Activated CD4-positive, alpha-beta T cell treated with anti-CD3 and anti-CD28 coated beads for 4 hours (primary cell): ENCODE measurements around the gene PDE6G.

ENCODE experiments used
- DNase-seq, 2 donors: peaks; one replicate each; pipeline ENCODE4 v3.0.0-alpha.2; 2020

PDE6G gene

DNA sequence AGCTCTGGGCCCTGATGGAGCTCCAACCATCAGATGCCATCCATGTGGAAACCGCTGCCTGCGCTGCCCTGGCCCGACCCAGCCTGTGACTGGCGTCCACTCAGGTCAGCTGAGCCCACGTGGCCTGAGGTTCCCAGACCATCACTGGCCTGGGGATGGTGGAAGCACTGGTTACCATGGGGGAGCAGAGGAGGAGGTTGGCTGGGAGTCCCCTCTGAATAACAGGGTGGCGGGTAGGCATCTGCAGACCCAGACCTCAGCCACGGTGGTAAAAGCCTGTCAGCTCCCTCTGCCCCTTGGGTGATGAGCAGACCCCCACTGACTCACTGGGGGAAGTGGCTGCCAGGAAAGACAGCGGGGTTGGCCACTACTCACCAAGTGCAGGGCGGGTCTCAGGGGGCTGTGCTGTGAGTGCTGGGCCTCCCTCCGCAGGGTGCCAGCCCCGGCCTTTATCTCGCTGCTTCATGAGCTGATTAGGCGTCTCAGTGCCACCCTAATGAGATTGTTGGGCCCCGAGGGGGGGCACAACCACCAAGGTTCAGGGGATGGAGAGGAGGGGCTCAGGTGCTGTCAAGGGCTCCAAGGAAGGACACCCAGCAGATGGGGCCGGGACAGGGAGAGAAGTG lies at the start of gene PDE6G:
TSS of gene PDE6G (minus strand) at position 425 of the 626 bp plus-strand sequence. CDS start 3,237 bp downstream, outside the sequence.
- DNase-seq = no peak

GRCh38 chr17:81705518-81706231 lies 49.3 kb upstream of the PDE6G start:
- no peak for DNase-seq

DNA sequence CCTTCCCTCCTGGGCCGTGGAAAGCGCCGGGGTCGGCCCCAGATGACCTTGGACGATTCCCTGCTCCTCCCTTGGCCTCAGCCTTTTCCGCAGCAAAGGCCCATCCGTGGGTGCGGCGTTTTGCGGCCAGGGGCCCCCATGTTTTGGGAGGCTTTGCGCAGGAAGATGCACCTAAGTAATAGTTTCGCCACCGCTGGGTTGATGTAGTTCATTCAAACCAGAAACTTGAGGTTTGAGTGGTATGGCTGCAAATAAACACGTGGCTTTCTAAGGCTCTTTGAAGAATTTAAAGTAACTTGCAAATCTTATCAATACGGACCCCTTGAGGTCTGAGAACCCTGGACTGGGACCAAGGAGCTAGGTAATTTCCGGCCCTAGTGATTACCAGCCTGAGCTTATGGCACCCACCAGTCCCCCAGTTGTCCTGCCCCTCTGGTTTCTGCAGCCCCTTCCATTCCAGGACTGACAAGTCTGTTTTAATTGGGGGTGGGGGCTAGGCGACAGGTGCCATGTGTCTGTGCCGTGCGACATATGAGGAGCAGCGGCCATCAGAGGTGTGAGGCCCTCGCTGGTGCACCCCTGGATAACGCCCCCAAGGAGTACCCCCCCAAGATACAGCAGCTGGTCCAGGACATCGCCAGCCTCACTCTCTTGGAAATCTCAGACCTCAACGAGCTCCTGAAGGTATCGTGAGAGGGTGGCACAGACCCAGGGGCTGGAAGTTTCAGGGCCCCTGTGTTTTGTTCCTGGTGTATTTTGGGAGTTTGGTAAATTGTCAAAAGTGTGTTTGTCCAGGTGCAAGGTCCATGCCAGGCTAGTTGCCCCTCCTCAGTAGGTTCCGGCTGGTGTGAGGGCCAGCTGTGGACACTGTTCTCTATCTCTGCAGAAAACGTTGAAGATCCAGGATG lies 47.7 kb upstream of the PDE6G start:
- no peak for DNase-seq

GRCh38 chr17:81702934-81703746 lies 46.8 kb upstream of the PDE6G start, which contains the start of gene MRPL12:
MRPL12 (plus strand) TSS chr17:81703367; CDS start chr17:81703502, 135 bp downstream.
- peak; percentile 84 to 85 for DNase-seq

DNA sequence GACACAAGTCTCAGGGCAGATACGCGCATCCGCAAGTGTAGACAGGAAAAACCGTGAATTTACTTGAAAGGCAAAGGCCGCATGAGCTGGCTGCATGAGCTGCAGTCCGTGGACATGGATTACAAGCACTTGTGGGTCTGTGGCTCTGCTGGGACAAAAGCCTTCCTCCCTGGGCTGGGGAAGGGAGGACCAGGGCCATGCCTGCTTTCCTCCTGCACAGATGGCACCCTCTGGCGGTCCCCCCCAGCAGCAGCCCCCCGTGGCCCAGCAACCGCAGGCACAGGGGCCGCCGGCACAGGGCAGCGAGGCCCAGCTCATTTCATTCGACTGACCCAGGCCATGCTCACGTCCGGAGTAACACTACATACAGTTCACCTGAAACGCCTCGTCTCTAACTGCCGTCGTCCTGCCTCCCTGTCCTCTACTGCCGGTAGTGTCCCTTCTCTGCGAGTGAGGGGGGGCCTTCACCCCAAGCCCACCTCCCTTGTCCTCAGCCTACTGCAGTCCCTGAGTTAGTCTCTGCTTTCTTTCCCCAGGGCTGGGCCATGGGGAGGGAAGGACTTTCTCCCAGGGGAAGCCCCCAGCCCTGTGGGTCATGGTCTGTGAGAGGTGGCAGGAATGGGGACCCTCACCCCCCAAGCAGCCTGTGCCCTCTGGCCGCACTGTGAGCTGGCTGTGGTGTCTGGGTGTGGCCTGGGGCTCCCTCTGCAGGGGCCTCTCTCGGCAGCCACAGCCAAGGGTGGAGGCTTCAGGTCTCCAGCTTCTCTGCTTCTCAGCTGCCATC lies 45.1 kb upstream of the PDE6G start:
- DNase-seq = no peak

- DNase-seq = no peak
Measured at GRCh38 chr17:81700353-81701287, 44.3 kb upstream of the PDE6G start.

- no peak for DNase-seq
Measured at GRCh38 chr17:81697261-81698044, 41.1 kb upstream of the PDE6G start.

DNA sequence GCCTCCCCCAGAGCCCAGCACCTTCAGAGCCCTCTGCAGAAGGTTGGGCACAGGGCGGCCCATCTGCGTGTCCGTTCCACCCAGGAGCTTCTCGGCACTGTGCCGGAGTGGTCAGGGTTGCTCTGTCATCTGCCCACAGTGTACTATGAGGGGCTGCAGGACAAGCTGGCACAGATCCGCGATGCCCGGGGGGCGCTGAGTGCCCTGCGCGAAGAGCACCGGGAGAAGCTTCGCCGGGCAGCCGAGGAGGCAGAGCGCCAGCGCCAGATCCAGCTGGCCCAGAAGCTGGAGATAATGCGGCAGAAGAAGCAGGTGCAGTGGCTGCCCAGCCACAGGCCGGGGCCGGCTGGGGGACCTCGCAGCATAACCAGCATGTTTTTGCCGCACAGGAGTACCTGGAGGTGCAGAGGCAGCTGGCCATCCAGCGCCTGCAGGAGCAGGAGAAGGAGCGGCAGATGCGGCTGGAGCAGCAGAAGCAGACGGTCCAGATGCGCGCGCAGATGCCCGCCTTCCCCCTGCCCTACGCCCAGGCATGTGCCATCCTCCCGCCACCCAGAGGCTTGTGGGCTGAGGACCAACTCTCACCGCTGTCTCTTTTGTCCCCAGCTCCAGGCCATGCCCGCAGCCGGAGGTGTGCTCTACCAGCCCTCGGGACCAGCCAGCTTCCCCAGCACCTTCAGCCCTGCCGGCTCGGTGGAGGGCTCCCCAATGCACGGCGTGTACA lies 40.0 kb upstream of the PDE6G start:
- no peak for DNase-seq

GRCh38 chr17:81695801-81696200 lies 39.5 kb upstream of the PDE6G start:
- DNase-seq = no peak

GRCh38 chr17:81695211-81695610 lies 38.9 kb upstream of the PDE6G start:
- DNase-seq = no peak

DNA sequence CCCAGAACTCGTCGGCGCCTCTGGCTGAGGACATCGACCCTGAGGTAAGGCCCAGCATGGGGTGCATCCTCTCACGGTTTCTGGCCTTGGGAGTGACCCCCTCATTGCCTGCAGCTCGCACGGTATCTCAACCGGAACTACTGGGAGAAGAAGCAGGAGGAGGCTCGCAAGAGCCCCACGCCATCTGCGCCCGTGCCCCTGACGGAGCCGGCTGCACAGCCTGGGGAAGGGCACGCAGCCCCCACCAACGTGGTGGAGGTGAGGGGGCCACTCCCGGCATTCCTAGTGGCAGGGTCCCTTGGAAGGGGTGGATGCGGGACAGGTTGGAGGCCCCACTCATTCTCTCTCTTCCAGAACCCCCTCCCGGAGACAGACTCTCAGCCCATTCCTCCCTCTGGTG lies 38.5 kb upstream of the PDE6G start:
- no peak for DNase-seq

- no peak for DNase-seq
Measured at GRCh38 chr17:81693509-81694210, 37.3 kb upstream of the PDE6G start.

DNA sequence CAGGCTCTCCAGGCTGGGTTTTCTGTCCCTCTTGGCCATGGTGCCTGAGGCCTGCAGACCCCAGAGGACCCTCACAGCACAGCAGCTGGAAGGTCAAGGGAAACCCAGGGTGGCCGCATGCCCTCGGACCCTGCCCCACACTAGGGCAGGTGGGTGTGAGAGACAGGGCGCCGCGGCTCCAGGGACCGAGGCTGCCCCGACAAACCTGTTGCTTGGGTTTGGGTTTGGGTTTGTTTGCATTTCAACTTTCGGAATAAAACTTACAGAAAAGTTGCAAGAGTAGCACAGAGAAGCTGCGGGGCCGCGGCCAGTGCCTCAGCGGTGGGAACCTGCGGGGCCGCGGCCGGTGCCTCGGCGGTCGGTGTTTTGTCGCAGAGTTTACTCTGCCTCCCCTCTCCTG lies 35.3 kb upstream of the PDE6G start:
- DNase-seq = no peak

DNA sequence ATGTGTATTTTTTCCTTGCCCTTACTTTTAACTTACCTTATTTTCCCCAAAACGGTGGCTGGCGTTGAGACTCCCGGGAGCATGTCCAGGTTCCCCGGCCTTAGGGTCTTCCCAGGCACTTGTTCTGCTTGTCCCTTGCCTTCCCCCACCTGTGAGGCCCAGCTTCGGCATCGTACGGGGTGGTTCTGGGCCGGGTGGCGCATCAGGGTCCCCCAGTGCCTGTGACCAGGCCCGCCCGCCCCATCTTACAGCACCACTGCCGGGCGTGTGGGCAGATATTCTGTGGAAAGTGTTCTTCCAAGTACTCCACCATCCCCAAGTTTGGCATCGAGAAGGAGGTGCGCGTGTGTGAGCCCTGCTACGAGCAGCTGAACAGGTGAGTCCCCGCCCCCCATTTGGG lies 34.9 kb upstream of the PDE6G start:
- DNase-seq = no peak

DNA sequence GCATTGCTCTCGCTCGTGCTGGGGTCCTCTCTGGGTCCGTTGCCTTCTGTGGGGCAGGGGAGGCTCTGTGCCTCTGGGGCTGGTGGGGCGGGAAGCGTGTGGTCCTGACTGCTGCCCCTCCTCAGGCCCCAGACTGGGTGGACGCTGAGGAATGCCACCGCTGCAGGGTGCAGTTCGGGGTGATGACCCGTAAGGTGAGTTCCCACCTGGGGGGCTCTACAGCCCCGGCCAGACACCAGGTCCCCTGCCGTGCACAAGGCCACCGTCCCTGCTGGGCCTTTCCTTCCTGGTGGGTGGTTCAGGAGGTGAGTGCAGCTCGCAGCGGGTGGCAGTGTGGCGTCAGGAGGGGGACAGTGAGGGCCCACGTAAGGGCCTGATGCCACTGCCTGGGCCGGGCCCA lies 34.2 kb upstream of the PDE6G start:
- no peak for DNase-seq

DNA sequence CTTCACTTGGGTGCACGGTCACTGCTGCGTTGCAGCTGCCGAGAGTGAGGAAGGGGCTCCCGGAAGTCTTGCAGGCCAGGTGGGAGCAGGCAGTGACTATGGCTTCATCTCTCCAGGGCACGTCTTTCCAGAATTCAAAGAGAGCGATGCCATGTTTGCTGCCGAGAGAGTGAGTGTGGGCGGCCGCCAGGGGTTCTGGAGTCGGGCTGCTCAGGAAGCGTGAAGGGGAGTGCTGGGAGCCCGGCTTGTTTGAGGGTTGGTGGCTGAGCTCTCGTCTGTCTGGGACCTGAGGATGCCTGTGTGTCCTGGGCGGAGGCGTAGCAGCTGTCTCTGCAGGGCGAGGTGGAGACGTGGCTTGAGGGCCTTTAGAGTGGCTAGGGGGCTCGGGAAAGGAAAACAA lies 33.7 kb upstream of the PDE6G start:
- DNase-seq = no peak

- no peak for DNase-seq
Measured at GRCh38 chr17:81688616-81689015, 32.3 kb upstream of the PDE6G start.

DNA sequence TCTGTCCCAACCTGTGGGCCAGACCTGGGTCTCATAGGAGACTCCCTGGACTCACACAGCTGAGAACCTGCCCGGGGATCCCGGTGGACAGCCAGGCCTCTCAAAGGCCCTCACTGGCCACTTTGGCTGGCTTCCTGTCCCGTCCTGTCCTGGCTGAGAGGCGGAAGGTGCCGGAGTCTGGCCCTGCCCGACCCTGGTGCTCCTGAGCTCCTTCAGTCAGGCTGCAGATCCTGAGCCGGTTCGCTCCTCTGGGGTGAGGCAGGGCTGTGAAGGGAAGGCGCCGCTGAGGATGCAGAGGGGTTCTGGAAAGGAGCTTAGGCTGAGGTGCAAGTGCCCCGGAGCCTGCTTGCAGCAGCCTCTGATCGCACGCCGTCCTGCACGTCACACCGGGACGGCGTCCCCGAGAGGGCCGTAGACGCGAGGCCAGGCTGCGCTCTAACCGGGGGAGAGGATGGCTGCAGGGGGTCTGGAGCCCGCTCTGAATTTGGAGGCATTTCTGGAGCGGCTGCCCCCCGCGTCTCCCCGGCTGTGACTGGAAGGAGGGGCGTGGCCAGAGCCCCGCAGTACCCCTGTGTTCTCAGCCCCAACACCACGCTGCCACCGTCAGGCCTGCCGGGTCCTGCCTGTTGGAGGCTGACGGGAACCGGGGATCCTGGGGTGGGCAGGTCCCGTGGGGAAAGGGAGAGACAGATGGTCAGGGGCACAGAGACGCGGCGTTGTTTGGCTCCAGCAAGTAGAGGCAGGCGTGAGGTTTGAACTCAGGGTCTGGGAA lies 31.6 kb upstream of the PDE6G start:
- no peak for DNase-seq
